IPS DF 6.9 (cell line): ENCODE data around the gene COL4A2.
"Not testable (repeated sequence)": the region's sequence is repeated elsewhere in the genome, so short reads cannot be mapped to it uniquely, and the experiment has no call there.

ENCODE experiments used
- DNase-seq: peaks from one replicate; pipeline ENCODE4 v3.0.0-alpha.2; 2013; ENCODE audit warnings: low read depth, low spot score
- H3K27ac ChIP-seq: one replicate; pipeline ENCODE4 v1.5.1; 2013; ENCODE audit warnings: low read length, control low read depth
- H3K27me3 ChIP-seq: 2 replicates; pipeline ENCODE4 v1.6.1; 2013; ENCODE audit warnings: mild to moderate bottlenecking, low read length; ENCODE audit not compliant: control insufficient read depth, insufficient read depth
- H3K36me3 ChIP-seq: 2 replicates; pipeline ENCODE4 v1.6.1; 2013; ENCODE audit warnings: low read length; ENCODE audit not compliant: control insufficient read depth, insufficient read depth
- H3K4me1 ChIP-seq: 2 replicates; pipeline ENCODE4 v1.6.1; 2013; ENCODE audit warnings: low read length; ENCODE audit not compliant: control insufficient read depth, insufficient read depth
- H3K4me3 ChIP-seq: 2 replicates; pipeline ENCODE4 v1.5.1; 2013; ENCODE audit warnings: mild to moderate bottlenecking, low read length
- H3K9me3 ChIP-seq: 2 replicates; pipeline ENCODE4 v1.6.1; 2013; ENCODE audit warnings: low read length, inconsistent platforms; ENCODE audit not compliant: control insufficient read depth, insufficient read depth
- WGBS: extraction: QIAGEN DNeasy Blood & Tissue Kit; methylation state at CpG from one replicate; pipeline ENCODE4 v1.1.7; 2013; ENCODE audit warnings: mixed read lengths, missing lambda C conversion rate; ENCODE audit not compliant: insufficient read length, insufficient coverage; 5-methylcytosine and 5-hydroxymethylcytosine counted together

COL4A2 gene

DNA sequence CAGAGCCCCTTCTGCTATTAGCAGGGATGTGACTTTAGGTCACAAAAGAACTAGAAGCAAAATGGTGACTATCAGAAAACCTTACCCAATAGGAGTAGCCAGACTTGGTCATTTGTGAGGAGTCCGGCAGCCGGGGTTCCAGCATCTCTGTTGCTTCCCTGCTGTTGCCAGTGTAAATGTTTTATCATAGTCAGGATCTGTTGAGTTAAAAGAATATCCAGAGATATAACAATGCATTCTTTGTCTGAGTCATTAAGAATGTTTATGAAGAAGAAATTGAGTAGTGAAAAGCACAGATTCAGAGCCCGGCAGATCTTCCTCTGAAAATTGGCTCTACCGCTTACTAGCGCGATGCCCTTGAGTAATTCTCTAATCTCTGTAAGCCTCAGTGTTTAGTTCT lies 84.2 kb downstream of the COL4A2 start:
- no peak overlapping the region for H3K4me3 ChIP-seq
- DNase-seq, result no peak
- no peaks in the 10 kb centered on the region for H3K9me3 ChIP-seq
- no CpG with 5 or more reads among the region's 6 CpGs for WGBS
- H3K36me3 ChIP-seq, result no peaks in the 10 kb centered on the region
- no peak overlapping the region for H3K27ac ChIP-seq
- H3K4me1 ChIP-seq, result peaks cover 6% of the 10 kb centered on the region
- no peaks in the 10 kb centered on the region for H3K27me3 ChIP-seq

DNA sequence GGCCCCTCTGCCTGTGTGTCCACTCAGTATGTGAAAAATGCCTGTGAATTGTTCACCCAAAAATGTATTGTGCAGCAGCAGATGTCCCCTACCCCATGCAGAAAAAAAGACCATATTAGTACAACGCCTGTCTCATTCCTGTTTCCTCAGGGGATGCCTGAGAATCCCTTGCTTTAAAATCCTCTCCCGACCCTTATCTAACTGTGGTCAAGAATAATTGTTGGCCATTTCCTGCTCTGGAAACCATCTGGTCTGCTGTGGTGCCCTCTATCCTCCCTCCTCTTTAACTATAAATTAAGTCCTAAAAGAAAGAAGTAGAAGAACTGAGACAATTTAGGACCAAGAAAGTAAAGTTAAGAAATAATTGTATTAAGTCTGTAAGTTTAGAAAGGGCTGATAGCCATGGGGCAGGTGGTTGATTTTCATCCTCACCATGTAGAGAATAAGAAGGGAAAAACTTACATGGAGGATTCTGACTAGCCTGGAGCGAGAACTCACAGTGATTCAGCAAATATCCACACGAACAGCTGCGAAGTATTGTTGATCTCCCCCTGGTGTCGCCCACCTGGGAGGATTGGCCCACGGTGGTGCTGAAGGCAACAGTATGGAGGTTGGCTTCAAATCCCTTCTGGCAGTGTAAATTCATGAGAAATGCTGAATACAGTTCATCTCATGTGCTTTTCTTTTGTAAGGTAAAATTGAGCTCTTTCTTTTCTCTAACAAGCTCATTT lies 85.6 kb downstream of the COL4A2 start:
- no peak overlapping the region for H3K4me3 ChIP-seq
- no peak overlapping the region for H3K27ac ChIP-seq
- H3K4me1 ChIP-seq, result peaks cover 6% of the 10 kb centered on the region
- no peaks in the 10 kb centered on the region for H3K9me3 ChIP-seq
- H3K27me3 ChIP-seq, result no peaks in the 10 kb centered on the region
- no peak for DNase-seq
- no CpG with 5 or more reads among the region's 7 CpGs for WGBS
- H3K36me3 ChIP-seq, result no peaks in the 10 kb centered on the region

DNA sequence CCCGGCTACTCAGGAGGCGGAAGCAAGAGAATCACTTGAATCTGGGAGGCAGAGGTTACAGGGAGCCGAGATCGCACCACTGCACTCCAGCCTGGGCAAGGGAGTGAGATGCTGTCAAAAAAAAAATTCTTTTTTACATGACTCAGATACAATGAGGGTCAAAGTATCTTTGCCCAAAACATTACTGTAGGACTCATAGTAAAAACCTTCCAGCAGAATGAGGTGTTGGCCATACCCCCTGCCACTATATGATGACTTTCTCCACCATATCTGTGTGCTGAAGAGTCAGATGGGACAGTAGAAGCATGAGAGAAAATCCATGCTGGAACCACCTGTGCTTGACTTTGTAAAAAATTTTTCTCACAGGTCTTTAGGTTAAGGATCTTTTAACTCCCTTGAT lies 86.7 kb downstream of the COL4A2 start:
- no peaks in the 10 kb centered on the region for H3K36me3 ChIP-seq
- H3K27ac ChIP-seq, result no peak overlapping the region
- H3K4me1 ChIP-seq, result peaks cover 4% of the 10 kb centered on the region
- no peaks in the 10 kb centered on the region for H3K27me3 ChIP-seq
- no peak overlapping the region for H3K4me3 ChIP-seq
- no CpG with 5 or more reads among the region's 4 CpGs for WGBS
- DNase-seq, result no peak
- no peaks in the 10 kb centered on the region for H3K9me3 ChIP-seq

DNA sequence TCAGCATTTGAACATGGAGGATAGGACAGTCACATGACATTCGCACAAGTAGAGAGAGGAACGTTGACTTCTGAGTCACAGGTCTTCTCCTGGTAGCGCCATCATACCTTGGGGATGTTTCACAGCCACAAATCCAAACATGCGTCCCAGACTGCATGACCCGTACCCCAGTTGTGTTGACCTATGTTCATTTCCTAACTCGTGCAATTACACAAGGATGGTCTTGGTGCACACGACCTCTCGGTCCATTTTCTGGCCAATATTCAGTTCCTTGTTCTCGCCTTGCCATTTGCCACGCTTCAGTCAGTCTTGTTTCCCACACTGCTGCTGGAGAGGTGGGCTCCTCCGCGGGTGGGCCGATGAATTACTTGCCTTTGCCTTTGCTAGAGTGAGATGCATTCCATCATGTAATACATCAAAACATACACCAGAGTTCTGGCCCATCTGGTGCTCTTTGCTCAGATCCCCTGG lies 87.3 kb downstream of the COL4A2 start:
- WGBS, result no CpG with 5 or more reads among the region's 13 CpGs
- no peaks in the 10 kb centered on the region for H3K9me3 ChIP-seq
- peaks cover 1% of the 10 kb centered on the region; the same call in 1 of the 2 replicates for H3K4me1 ChIP-seq
- no peak for DNase-seq
- H3K36me3 ChIP-seq, result no peaks in the 10 kb centered on the region
- H3K4me3 ChIP-seq, result no peak overlapping the region
- H3K27ac ChIP-seq, result no peak overlapping the region
- no peaks in the 10 kb centered on the region for H3K27me3 ChIP-seq

DNA sequence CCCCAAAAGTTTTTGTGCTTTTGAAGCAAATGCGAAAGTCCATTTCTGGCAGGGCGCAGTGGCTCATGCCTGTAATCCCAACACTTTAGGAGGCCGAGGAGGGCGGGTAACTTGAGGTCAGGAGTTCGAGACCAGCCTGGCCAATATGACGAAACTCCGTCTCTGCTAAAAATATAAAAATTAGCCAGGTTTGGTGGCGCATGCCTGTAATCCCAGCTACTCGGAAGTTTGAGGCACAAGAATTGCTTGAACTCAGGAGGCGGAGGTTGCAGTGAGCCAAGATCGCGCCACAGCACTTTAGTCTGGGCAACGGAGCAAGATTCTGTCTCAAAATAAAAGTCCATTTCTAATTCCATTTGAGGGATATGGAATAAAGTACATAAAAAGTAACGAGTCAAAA lies 88.5 kb downstream of the COL4A2 start:
- H3K36me3 ChIP-seq, H3K4me1 ChIP-seq: not testable (repeated sequence)
- WGBS, result no CpG with 5 or more reads among the region's 14 CpGs

DNA sequence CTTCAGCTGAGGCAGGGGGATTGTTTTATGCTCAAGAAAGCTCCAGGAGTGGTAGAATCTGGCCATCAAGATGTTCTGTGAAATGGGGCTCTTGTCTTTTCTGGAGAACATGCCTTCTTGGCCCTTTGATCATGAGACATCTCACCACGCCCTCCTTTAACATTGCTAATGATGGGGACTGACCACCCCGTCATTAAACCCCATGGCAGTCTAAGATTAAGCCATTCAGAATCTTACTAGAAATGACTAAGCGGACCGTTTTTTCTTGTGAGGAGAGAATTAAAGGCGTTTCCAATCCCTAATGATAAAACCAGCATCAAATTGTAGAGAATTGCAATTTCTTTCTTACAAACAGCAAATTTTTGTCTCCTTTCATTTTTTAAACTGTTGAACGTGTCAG lies 89.4 kb downstream of the COL4A2 start:
- Histone ChIP-seq H3K27me3 (no peaks in the 10 kb centered on the region), H3K4me3 (no peak overlapping the region), H3K4me1 (0 out of 2 replicates have a peak, but pooled peaks cover 1% of the 10 kb centered on the region), H3K9me3 (no peaks in the 10 kb centered on the region), H3K36me3 (no peaks in the 10 kb centered on the region), H3K27ac (no peak overlapping the region)
- no peak for DNase-seq
- no CpG with 5 or more reads among the region's 6 CpGs for WGBS

More for the DNA sequence above, 88.5 kb downstream of the COL4A2 start:
- not testable (repeated sequence) for H3K9me3 ChIP-seq, DNase-seq, H3K27ac ChIP-seq, H3K4me3 ChIP-seq, H3K27me3 ChIP-seq

DNA sequence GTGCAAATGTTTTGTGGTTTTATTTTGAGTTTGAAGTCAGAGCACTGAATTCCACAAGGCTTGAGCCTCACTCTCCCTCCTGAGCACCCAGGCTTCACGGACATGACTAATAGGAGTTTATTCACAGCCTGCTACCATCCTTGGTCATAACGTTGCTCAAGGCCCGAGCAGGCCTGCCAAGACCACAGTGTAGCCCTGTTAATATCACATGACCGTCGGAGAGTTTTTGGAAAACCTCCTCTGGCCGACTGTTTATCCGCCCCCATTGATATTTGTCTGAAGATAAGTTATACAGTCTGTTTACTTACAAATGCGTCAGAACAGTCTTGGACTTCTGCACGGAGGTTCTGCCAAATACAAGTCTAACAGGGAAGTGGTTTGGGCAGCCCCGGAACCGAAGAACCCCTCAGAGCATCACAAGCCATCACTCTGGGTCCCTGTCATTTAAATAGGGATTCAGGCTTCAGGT lies 89.9 kb downstream of the COL4A2 start:
- 0 out of 2 replicates have a peak, but pooled peaks cover 1% of the 10 kb centered on the region for H3K4me1 ChIP-seq
- no peak for DNase-seq
- no peaks in the 10 kb centered on the region for H3K27me3 ChIP-seq
- no peak overlapping the region for H3K27ac ChIP-seq
- no peaks in the 10 kb centered on the region for H3K9me3 ChIP-seq
- H3K4me3 ChIP-seq, result no peak overlapping the region
- WGBS, result no CpG with 5 or more reads among the region's 11 CpGs
- no peaks in the 10 kb centered on the region for H3K36me3 ChIP-seq

DNA sequence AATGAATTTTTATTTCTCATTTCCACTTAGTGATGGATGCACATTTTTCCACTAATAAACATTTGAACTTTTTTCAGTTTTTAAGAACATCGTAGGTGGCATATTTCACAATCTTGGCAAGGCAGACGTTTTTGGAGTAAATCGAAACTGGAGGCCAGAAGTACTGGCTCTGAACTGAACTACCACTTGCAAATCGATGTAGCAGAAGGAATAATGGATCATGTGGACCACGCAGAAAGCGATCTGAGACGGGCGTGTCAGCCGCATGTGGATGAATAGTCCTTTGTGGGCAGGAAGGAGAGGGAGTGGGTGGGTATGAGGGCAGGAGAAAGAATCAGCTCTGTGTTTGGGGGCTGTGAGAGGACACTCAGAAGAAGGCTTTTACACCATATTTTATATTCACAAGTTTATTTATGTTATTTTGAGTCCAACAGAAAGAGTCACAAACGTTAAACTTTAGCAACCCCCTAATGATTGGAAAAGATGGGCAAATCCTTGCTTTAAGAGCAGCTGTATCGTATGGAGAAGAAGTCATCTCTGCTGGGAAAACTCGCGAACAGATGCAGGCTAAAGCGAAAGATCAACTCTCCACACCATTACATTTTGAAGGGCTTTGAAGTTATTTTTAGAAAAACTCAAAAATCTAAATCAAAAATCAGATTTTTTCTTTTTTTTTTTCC lies 90.5 kb downstream of the COL4A2 start:
- H3K9me3 ChIP-seq, result no peaks in the 10 kb centered on the region
- no peaks in the 10 kb centered on the region for H3K27me3 ChIP-seq
- DNase-seq, result no peak
- H3K4me3 ChIP-seq, result no peak overlapping the region
- H3K36me3 ChIP-seq, result no peaks in the 10 kb centered on the region
- H3K27ac ChIP-seq, result no peak overlapping the region
- 0 out of 2 replicates have a peak, but pooled peaks cover 1% of the 10 kb centered on the region for H3K4me1 ChIP-seq
- WGBS, result no CpG with 5 or more reads among the region's 14 CpGs

DNA sequence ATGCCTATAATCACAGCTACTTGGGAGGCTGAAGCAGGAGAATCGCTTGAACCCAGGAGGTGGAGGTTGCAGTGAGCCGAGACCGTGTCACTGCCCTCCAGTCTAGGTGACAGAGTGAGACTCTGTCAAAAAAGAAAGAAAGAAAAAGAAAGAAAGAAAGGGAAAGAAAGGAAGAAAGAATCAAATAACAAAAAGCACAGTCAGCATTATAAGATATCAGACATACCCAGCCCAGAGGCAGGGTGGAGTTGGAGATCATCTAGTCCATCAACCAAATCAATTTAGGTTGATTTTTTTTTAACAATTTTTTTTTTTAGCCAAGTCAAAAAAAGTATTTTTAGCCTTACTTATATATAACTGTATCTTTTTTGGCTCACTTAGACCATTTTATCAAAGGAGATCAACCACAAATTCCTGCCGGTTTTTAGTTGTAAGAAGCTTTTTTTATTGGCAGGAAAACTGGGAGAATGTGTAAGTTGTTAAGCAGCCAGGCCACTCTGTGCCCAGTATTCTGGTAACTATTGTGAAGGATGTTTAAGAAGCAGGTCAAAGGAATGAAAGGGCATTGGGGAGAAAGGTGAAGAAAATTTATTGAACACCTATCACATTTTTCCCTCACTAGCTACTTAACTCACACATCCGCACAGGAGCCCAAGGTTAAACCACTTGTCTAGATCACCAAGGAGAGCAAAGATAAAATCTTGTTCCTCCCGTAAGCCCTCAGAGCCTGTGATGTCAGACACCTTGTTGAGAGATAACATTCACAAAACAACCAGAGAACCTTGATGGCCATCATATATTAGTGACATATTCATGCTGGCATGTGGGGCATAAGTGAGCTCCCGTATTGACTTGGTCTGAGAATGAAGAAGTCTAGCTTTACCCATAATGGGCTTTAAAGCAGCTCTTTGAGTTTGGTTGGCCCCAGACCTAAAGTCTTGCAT lies 91.8 kb downstream of the COL4A2 start:
- no peaks in the 10 kb centered on the region for H3K9me3 ChIP-seq
- no peaks in the 10 kb centered on the region for H3K4me1 ChIP-seq
- no peaks in the 10 kb centered on the region for H3K27me3 ChIP-seq
- no CpG with 5 or more reads among the region's 7 CpGs for WGBS
- H3K27ac ChIP-seq, result no peak overlapping the region
- H3K36me3 ChIP-seq, result no peaks in the 10 kb centered on the region
- no peak for DNase-seq
- H3K4me3 ChIP-seq, result no peak overlapping the region

DNA sequence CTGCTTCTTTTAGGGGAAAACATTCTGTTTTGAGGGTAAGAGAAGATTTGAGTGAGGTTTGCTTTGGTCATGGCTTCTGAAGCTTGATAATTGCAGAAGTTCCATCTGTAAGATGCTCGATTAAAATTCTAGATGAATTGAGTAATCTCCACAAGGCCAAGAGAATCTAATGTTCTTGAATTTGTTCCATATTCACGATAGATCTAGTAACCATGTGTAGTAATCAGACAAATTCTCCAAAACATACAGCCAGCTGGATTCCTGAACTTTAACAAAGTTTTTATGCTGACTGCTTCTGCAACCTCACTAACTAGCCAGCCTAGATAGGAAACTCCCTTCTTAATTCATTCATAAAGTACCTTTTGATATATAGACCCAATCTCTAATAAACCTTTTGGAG lies 92.7 kb downstream of the COL4A2 start:
- Histone ChIP-seq H3K4me3 (no peak overlapping the region), H3K27ac (no peak overlapping the region), H3K9me3 (no peaks in the 10 kb centered on the region), H3K36me3 (no peaks in the 10 kb centered on the region), H3K27me3 (no peaks in the 10 kb centered on the region), H3K4me1 (no peaks in the 10 kb centered on the region)
- no CpG with 5 or more reads among the region's 2 CpGs for WGBS
- DNase-seq, result no peak
